AG08395 (cell line): ENCODE measurements around the gene ILF3.

ENCODE experiments used
- DNase-seq: peaks from one replicate; pipeline ENCODE4 v3.0.0; 2012; ENCODE audit warnings: mixed read lengths, low spot score

ILF3 gene

DNA sequence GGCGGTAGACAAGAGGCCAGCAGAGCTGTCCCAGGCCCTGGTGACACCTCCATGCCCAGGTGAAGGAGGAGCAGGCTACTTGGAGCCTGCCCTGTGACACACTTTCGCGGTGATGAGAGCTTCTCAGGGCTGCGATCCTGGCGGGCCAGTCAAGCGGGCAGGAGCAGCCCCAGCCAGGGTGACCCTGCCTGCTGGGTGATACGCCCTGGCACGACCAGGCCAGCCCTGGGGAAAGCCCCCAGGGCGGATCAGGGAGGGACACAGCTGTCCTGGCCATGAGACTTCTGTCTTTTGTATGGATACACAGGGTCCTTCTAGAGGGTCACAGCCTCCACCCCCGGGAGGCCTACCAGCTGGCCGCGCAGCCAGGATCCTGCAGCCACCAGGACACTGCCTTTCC is 76.8 kb downstream of the ILF3 start:
- DNase-seq = no peak

DNA sequence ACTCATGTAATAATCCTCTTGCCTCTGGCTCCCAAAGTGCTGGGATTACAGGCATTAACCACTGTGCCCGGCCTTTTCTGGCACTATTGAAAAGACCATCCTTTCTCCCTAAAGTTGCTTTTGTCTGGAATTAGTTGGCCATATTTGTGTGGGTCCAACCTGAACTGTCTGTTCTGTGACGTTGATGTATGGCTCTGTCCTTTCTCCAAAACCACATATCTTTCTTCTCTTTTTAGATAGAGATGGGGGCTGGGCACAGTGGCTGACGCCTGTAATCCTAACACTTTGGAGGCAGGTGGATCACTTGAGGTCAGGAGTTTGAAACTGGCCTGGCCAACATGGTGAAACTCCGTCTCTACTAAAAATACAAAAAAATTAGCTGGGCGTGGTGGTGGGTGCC is 81.6 kb downstream of the ILF3 start:
- DNase-seq = no peak

DNA sequence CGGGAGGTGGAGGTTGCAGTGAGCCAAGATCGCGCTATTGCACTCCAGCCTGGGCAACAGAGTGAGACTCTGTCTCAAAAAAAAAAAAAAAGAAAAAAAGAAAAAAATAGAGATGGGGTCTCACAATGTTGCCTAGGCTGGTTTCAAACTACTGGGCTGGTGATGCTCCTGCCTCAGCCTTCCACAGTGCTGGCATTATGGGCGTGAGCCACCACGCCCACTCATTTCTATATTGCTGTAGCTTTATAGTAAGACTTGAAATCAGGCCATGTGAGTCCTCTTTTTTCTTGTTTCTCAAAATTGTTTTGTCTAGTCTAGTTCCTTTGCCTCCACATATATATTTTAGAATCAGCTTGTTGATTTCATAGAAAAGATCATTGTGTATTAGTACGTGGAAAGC is 82.0 kb downstream of the ILF3 start:
- no peak for DNase-seq

GRCh38 chr19:10736916-10737551 is 82.9 kb downstream of the ILF3 start:
- DNase-seq = no peak

- no peak for DNase-seq
Measured at GRCh38 chr19:10737722-10738121, 83.6 kb downstream of the ILF3 start.

DNA sequence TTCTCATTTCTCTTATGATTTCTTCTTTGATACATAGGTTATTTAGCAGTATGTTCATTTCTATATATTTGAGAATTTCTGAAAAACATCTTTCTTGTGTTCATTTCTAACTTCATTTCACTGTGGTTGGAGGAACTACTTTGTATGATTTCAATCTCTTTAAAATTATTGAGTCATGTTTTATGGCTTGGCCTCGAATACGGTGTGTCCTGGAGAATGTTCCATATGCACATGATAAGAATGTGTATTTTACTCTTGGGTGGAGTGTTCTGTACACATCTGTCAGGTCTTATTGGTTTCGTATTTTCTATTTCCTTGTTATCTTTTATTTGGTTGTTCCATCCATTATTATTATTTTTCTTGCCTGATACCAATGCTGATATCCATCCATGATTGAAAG is 86.7 kb downstream of the ILF3 start:
- DNase-seq = no peak
